Measurements from ENCODE around the gene NRDC. TPM values are rescaled to one million over a fixed set of nuclear protein-coding genes. Genes with fewer than 3 reads are reported as not detected.

NRDC gene
- total and polyA plus RNA-seq, 2 experiments from 2014 or later, result 129 to 217 TPM

- no peak for TF ChIP-seq CREB1 (CRISPR knock-in tag; IDR thresholded peaks at IDR 0.05; ENCODE audit: low read depth)
- TF ChIP-seq ETS1 (IDR thresholded peaks at IDR 0.05), result no peak
- no peak for TF ChIP-seq ZNF114 (CRISPR knock-in tag; IDR thresholded peaks at IDR 0.05)
- no peak for TF ChIP-seq EZH2phosphoT487 (IDR thresholded peaks at IDR 0.05; ENCODE audit: unreplicated experiment)
- TF ChIP-seq REST (IDR thresholded peaks at IDR 0.05; ENCODE audit: unreplicated experiment), result no peak
- no peak for TF ChIP-seq JUNB (IDR thresholded peaks at IDR 0.05; ENCODE audit: unreplicated experiment)
- no peak for TF ChIP-seq CTCF (conservative IDR thresholded peaks at IDR 0.05; ENCODE audit: low read depth in 2 of 2)
Measured at GRCh38 chr1:51842261-51842660, 36.3 kb downstream of the NRDC start (continued).

- Histone ChIP-seq H3K4me3 (no peak overlapping the region), H3K4me1 (ENCODE audit: insufficient read depth) (peaks cover 18% of the 10 kb centered on the region), H3K27ac (ENCODE audit: low read depth) (0 out of 2 replicates have a peak overlapping the region, but pooled peaks have one; percentile 29), H3K4me2 (no peak overlapping the region), H3F3A (replicated peaks; ENCODE audit: low read depth) (no peaks in the 10 kb centered on the region), H3K27me3 (ENCODE audit: insufficient read depth) (no peaks in the 10 kb centered on the region), H4K20me1 (replicated peaks; ENCODE audit: insufficient read depth) (no peaks in the 10 kb centered on the region), H2AFZ (no peak overlapping the region), H3K79me2 (replicated peaks; ENCODE audit: insufficient read depth) (peaks cover 40% of the 10 kb centered on the region), H3K9me2 (ENCODE audit: insufficient read depth) (no peaks in the 10 kb centered on the region; the same call in 1 of the 2 replicates), H3K36me3 (ENCODE audit: insufficient read depth) (peaks cover 8% of the 10 kb centered on the region)
- H3K36me3 Mint-ChIP-seq (ENCODE audit: low read depth), result peaks cover 11% of the 10 kb centered on the region
- DNase-seq (ENCODE audit: low spot score) (no peak), ATAC-seq (no peak)
- no peak overlapping the region for H3K4me3 Mint-ChIP-seq
- H3K27ac Mint-ChIP-seq, result no peak overlapping the region
- peaks cover 2% of the 10 kb centered on the region for H3K27me3 Mint-ChIP-seq (ENCODE audit: insufficient read depth, low read depth, poor library complexity)
- H3K4me1 Mint-ChIP-seq, result peaks cover 22% of the 10 kb centered on the region
- no peaks in the 10 kb centered on the region for H3K9me3 Mint-ChIP-seq
- TF ChIP-seq POLR2AphosphoS5 (IDR thresholded peaks at IDR 0.05; ENCODE audit: low read depth), result no peak
- no peak for TF ChIP-seq CREB1 (CRISPR knock-in tag; IDR thresholded peaks at IDR 0.05; ENCODE audit: low read depth)
- TF ChIP-seq ZNF331 (CRISPR knock-in tag; IDR thresholded peaks at IDR 0.05; ENCODE audit: low read depth), result no peak
- no peak for TF ChIP-seq EZH2 (IDR thresholded peaks at IDR 0.05; ENCODE audit: low read depth, unreplicated experiment)
- no peak for TF ChIP-seq CTCF (conservative IDR thresholded peaks at IDR 0.05; ENCODE audit: low read depth in 2 of 2)
- TF ChIP-seq EZH2phosphoT487 (IDR thresholded peaks at IDR 0.05; ENCODE audit: unreplicated experiment), result no peak
Measured at GRCh38 chr1:51840743-51841461, 37.6 kb downstream of the NRDC start.

Measured in GM23338 (cell line).